HG03439 (cell line): ENCODE results near the gene MED31.
A peak's percentile ranks its signal among the peaks of the same experiment; 100 is the strongest.
"Not testable (repeated sequence)": the region's sequence is repeated elsewhere in the genome, so short reads cannot be mapped to it uniquely, and the experiment has no call there.

Source experiments
- ATAC-seq: cut with Tn5 transposase; IDR thresholded peaks from one replicate; pipeline ENCODE4 v1.9.1; 2021; ENCODE audit warnings: mild to moderate bottlenecking, moderate library complexity; ENCODE audit not compliant: unreplicated experiment

The MED31 gene

DNA sequence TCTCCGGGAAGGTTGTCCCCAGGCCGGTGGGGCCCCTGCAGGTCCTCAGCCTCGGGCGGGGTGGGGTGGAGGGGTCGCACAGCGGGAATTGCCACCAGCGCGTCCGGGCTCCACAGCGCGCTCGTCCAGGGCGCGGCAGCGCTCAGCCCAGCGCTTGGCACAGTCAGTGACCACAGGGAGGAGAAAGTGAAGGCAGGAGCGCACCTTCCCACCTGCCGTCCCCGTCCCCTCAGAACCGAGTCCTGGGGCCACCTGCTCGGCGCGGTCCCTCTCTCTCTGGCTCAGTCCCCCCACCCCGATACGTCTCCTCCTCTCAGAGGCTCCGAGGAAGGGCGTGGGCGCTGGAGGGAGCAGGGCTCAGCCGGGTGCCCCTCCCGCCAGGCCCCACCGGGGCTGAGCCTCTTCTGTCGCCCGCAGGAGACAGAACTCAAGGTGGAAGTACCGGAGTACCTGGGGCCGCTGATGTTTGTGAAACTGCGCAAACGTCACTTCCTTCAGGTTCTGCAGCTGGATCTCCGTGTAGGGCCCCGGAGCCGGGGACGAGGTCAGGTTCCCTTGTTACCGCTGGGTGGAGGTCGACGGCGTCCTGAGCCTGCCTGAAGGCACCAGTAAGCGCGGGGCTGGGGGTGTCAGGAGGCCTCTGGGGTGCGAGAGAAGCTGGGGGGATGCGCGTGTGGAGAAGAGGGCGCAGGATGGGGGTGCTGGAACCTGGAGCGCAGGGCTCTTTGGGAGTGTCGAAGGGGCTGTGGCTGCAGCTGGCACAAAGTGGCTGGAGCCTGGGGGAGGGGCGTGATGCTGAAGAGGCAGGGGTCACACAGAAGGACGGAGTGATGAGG lies 5.6 kb upstream of the MED31 start:
- not testable (repeated sequence) for ATAC-seq

DNA sequence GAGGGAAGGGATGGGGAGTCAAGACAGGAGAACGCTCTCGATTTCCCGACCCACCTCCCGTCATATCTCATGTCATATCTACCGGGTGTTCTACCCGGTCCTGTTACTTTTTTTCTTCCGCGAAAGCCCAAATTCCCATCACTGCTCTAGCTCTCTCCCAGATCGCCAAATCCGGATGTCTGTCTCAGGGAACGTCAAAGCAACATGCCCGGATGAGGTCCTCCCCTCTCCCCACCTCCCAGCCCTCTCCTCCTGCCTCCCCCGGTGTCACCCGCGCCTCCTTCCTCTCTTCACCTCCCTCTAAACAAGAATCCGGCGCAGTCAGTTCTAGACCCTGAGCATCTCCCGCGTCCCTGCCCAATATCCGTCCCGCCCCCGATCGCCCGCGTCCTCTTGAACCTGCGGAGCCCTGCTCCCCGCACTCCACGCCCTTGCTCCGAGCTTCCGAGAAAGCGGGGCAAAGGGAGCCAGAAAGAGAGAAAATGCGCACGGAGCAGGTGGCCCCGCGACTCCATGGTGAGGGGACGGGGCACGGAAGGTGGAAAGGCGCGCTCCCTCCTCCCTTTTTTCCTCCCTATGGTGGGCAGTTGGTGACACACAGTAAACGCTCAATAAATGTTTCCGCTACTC lies 4.4 kb upstream of the MED31 start:
- not testable (repeated sequence) for ATAC-seq

DNA sequence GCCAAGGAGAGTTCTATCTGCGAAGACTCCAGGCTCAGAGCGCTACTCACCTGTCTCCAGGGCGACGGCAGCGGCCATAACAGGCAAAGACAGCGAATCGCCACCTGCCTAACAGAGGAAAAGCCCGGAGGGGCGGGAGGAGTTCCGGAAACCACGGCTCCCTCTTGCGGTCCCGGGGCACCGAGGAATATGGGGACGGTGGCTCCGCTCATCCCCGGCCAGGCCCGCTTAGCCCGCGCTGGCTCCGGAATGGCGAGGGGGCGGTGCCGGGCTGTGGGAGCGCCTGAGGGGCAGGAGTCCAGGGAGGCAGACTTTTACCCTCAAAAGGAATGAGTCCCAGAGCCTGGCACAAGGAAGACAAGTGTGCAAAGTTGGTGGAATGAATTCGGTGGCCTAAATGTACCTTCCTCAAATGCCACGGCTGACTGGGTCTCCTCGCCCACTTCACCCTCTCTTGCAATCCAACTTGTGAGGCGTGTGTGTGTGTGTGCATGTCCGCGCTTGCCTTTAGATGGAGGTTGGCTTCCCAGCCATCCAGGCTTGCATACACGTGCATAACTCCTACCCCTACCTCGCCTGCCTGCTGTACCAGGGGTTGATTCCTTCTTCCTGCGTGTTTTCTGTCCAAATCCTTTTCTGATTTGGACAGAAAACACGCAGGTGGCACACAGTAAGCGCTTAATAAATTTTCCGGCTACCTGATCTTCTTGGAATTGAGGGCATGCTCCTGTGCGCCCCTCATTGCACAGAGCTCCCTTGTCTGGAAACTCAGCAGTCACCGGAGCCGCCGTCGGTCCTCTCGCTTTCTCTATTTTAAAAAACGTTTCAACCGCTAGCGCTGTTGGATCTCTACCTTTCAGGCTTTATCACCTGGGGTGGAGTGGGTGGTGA lies 3.7 kb upstream of the MED31 start:
- no peak for ATAC-seq

DNA sequence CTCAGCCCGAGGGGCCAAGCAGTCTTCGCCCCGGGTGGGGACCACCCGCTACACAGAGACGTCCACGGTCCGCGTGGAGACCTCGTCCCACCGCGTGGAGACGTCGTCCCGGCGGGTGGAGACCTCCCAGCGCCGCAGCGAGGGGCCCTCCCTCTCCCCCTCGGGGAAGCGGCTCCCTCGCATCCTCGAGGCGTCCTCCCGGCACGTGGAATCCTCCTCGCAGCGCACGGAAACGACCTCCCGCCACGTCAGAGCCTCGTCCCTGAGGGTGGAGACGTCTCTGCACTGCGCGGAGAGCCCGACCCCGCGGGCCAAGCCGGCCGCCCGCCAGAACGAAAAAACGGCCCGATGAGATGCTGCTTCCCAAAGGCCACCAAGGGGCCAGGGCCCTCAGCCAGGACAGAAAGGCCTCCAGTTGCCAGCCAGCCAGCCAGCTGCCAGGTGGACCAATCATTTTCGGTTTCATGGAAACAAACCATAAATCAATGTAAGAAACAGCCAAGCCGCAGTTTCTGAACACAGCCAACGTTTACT lies 581 bp upstream of the MED31 start:
- ATAC-seq, result peak; percentile 2

DNA sequence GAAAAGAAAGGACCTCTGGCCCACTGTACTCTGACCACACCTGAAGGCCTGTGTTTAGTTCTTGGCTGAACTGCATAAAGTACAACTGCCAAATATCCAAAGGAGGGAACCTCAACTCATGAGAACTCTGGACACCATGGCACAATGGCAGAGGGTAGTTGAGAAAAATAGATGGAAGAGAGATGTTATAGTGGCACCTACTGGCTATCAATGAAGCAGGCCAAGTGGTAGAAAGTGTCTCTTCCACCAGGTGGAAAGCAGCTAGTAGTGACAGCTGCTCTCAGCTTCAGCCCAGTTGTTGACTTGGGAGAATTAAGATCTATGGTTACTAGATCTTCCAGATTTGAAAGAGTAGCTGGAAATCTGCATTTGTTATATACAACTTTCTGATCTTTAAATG lies 3.2 kb downstream of the MED31 start:
- no peak for ATAC-seq

DNA sequence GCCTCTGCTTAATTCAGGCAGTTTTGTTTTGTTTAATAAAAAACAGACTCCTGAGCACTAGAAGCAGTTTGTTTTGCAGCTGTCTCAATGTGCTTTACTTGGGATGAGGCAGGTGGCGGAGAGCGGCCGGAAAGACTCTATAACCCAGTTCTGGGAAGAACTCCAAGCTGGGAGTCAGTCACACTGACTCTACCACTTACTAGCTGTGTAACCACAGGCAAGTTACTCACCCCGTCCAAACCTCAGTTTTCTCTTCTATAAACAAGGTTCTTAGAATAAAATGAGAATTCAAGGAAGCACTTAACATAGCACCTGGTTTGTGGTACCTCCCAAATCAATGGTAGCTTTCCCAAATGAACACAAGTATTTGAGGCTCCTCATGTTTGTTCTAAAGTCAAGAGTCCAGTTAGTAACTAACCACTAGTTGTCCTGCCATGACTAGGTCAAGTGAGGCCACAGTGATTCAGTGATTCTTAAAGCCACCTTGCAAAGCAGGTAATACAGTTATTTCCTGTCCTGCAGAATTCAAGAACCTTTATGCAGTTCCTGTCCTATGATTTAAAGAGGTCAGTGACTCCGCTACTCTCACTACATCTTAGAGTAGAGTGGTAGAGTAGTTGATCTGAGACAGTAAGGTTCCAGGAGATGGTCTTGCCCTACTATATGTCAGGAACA lies 7.8 kb downstream of the MED31 start:
- ATAC-seq, result no peak

DNA sequence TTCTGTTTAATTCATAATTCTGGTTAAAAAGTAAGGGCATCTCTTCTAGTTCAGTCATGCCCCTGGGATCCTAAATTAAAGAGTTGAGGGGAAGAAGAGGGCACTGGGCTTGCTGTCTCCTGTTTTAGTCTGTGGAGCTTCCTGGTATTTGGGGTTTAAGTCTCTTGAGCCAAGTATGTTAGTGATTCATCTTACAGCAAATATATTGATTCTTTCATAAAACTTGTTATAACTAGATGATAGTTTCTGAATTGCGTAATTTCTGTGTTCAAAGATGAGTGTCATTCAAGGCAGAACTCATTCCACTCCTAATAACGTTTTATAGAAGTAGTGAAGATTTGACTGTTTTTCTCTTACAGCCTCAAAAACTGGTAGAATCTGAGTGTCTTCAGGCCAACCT lies 8.8 kb downstream of the MED31 start:
- ATAC-seq, result no peak

DNA sequence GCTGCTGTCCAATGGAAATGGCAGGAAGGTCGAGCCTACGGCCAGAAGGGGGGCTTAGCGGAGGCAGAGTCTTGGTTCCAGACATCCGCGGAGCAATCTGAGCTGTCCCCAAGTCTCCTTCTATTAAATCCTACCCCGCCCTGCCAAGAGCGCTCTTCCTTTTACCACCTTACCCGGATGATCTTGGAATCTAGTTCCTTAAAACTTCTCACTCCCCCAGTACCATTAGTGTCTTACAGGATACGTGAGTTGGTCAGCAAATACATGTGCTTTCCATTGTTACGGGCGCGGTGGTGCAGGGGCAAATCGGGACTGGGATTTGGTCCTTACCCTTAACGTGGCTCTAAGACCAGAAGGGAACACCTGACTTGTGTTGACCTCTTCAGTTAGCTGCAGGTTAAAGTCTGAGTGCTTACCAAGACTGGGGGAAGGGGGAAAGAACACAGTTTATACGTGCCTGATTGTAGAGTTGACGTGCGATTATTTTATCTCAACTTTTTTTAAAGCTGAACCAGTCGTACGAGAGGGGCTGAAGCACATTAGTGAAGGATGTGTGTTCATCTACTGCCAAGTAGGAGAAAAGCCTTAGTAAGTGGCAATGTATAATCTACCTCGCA lies 10.1 kb downstream of the MED31 start:
- no peak for ATAC-seq

DNA sequence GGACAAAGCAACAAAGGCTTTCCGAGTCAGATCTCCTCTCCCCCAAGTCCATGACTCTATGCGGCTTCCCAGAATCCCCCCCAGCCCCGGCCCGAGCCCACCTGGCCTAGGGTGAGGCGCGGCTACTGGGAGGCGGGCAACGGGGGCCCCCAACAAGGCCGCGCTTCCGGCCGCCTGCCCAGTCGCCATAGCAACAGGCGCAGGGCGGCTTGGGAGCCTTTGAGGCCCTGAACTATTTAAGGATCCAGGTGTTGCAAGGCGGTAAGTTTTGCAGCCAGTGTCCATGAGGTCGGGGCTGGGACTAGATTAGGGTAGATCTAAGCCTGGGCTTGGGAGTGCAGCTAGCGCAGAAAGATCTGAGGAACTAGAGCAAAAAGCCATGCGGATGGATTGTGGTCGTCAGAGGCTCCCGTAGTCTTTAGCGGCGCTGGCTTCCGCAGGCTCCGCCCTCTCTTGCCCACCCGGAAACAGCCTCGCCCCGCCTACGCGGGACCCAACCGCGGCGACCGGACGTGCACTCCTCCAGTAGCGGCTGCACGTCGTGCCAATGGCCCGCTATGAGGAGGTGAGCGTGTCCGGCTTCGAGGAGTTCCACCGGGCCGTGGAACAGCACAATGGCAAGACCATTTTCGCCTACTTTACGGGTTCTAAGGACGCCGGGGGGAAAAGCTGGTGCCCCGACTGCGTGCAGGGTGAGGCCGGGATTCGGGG lies 10.7 kb downstream of the MED31 start, which contains the start of the genes KIAA0753 and TXNDC17:
KIAA0753 (minus strand) TSS at position 176 of the 711 bp plus-strand sequence. CDS start 5,608 bp downstream, outside the sequence.
TXNDC17 (plus strand) TSS at position 525 of the 711 bp plus-strand sequence; CDS start at position 548, 23 bp downstream.
- ATAC-seq, result peak; percentile 91

DNA sequence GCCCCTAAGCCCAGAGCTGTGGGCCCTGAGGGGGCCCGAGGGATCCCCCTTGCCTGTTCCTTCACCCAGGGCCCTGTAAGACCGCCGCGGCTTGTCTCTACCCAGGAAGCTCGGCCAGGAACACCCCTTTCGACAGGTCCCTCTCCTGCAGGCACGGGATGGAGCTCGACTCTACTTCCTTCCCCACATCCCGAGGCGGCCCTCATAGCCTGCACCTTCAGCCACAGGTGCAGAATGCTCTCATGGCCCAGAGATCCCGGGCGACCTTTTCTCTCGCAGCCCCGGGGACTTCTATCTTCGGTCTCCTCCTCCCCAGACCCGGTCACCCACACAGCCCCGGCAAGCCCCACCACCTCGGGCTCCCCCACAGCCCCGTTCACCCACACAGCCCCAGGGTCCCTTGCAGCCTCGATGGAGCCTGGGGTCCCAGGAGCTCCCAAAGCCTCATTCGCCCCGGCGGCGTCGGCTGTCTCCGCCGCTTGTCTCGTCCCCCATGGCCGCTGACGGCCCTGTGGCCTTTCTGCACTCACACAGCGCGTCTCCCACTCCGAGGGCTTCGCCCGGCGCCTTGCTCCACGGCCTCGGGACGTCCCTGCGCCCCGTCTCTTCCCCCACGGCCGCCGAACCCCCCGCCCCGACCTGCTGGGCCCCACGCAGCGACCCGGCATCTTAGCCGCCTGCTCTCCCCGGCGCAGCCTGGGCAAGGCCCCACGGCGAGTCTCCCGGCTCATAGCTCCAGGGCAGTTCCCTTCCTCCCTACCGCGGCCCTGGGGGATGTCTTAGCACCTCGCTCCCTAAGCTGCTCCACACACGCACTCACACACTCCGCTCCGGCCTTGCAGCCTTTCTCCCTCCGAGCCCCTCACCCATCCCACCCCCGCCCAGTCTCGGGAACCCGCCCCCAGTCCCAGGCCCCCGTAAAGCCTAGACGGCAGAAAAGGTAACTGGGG lies 11.5 kb downstream of the MED31 start:
- peak; percentile 7 for ATAC-seq

DNA sequence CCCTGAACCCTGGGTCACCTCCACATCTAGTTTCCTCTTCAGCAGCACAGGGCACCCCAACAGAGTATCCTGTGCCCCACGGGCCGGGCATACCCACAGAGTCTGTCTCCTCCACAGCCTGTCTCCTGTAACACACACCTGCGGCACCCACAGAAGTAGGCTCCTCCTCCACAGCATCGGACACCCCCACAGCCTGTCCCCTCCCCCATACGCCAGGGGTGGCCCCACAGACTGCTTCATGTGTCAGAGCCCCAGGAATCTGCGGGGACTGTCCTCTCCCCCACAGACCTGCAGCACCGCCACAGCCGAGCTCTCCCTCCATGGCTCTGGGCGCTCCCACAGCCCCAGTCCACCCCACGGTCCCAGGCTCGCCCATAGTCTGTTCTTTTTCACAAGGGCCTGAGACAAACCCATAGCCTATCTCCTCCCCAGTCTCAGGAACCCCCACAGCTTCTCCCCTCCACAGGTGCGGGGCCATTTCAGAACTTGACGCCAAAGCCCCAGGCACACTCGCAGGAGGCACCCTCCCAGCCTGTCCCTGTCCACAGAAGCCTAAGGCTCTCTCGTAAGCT lies 12.3 kb downstream of the MED31 start:
- ATAC-seq, result no peak

DNA sequence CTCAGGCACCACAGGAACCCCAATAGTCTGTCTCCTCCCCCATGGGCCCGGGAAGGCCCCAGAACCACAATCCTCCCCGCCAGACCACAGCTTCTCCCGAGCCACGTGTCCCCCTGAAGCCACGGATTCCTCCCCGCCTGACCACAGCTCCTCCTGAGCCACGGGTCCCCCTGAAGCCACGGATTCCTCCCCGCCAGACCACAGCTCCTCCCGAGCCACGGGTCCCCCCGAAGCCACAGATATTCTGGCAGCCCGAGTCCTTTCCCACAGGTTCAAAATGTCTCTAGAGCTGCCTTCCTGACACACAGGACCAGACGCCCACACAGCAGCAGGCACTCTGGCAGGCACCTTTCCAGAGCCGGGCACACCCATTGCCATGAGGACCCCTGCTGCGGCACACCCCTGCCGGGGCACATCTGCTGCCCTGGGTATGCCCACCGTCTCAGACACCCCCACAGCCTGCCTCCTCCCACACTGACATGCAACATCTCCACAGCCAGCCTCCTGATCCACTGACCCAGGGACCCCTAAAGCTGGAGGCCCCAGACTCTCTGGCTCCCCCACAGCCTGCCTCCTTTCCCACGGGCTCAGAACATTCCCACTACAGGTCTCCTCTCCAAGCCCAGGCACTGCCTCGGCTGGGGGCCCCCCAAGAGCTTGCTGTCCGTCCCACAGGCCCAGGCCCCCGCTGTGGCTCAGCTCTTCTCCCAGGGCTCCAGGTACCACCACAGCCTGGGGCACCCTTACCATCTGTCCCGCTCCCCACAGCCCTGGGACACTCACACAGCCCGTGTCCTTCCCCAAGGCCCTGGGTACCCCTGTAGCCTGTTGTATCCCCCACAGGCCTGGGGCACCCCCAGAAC lies 13.1 kb downstream of the MED31 start:
- no peak for ATAC-seq

DNA sequence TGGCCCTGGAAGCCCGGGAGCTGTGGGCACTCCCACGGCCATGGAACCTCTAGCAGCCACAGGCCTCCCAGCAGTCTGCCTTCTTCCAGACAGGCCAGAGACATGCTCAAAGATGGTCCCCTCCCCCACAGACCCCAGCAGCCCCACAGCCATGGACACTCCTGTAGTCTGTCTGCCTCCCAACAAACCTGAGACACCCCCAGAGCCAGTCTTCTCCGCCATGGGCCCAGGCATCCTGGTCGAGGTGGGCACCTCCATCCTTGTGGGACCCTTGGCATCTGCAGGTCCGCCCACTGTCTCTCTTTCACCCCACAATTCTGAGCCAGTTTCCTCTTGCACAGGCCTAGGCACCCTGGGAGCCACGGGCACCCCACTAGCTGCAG lies 14.0 kb downstream of the MED31 start:
- ATAC-seq, result no peak

DNA sequence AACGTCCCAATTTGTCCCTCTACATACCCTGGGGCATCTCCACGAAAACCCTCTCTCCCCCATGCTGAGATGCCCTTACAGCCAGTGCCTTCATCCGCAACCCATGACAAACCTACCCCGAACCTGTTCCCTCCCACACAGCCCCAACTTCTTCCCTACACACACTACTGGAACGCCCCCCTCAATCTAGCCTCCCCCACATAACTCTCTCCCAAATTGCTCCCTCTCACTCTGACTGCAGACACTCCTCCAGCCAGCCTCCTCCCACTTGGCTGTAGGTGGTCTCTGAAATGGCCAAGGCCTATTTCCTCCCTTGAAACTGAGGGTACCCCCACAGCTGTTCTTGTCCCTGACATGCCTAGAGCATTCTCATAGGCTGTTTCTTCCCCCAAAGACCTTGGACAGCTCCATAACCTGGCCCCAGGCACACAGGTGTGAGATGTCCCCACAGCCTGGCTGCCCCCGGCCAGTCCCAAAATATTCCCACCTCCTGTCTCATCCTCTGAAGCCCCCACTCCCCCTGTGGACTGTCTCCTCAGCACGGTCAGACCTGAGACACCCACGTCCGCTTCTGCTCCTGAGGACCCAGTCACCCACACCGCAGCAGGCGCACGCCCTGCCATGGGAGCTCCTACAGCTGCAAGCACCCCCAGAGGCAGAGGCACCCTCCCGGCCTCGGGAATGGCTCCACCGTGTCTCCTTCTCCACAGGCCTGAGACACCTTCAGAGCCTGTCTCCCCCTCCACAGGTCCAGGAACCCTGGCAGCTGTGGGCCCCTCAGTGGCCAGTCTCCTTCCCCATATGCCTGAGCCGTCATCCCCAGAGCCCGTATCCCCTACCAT lies 14.6 kb downstream of the MED31 start:
- no peak for ATAC-seq

DNA sequence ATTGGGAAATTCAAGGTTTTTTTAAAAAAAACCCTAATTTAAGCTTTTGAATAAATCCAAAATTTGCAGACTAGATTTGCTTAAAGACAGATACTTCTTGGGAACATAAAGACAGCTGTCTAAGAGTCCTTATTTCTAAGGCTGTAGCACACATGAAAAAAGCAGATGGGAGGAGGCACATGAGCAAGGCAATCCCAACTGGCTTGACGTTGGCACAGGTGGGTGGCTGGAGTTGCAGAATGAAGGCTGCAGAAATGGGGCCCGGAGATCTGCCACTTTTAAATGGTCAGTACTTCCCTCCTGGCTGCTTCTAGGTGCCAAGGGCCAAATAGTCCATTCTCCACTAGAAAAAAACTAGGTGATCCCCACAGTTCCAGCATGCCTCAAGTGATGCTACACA lies 15.3 kb downstream of the MED31 start:
- ATAC-seq, result no peak

DNA sequence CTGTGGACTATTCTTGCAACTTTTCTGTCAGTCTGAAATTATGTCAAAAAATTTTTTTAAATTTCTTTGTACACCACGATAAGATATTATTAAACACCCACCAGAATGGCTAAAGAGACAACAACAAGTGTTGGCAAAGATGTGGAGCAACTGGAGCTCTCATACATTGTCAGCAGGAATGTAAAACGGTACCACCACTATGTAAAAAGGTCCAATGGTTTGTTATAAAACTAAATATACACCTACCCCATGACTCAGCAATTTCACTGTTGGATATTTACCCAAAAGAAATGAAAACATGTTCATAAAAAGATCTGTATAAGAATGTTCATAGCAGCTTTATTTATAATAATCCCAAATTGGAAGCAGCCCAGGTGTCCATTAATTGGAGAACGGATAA lies 18.1 kb downstream of the MED31 start:
- no peak for ATAC-seq
